ENCODE measurements around the gene FGF14.
"Not testable (repeated sequence)": the region's sequence is repeated elsewhere in the genome, so short reads cannot be mapped to it uniquely, and the experiment has no call there.

Gene FGF14

DNA sequence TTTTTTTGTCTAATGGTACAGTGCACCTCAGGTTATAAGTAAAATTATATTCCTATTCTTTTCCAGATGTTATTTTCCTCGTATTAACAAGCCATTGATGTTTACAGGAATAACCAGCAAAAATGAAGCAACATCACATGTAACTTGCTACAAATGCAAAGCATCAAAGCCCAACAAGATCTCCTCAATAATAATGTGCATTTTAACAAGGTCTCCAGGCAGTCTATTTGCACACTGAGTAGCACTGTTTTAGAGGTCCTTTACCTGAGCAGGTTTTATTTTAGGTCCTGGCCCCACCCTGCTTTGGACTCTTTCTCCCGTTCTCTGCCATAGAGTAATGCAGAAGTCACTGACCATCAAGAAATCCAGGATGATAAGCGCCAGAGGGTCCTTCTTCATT lies 298.4 kb downstream of the FGF14 start:
- Histone ChIP-seq H3K9ac (ENCODE audit: low read depth, low read length) (no peak overlapping the region), H3K4me1 (ENCODE audit: insufficient read depth, low read length) (no peaks in the 10 kb centered on the region), H3K9me3 (ENCODE audit: insufficient read depth, low read depth, low read length) (no peaks in the 10 kb centered on the region), H3K27me3 (ENCODE audit: insufficient read depth, low read length) (no peaks in the 10 kb centered on the region), H3K27ac (ENCODE audit: low read length) (no peak overlapping the region), H3K4me3 (ENCODE audit: low read length) (no peak overlapping the region), H3K36me3 (ENCODE audit: insufficient read depth, low read depth, low read length) (no peaks in the 10 kb centered on the region)

- Histone ChIP-seq H3K4me3 (ENCODE audit: low read length) (no peak overlapping the region), H3K9ac (ENCODE audit: low read depth, low read length) (no peak overlapping the region), H3K27me3 (ENCODE audit: insufficient read depth, low read length) (no peaks in the 10 kb centered on the region), H3K36me3 (ENCODE audit: insufficient read depth, low read depth, low read length) (no peaks in the 10 kb centered on the region), H3K4me1 (ENCODE audit: insufficient read depth, low read length) (no peaks in the 10 kb centered on the region), H3K9me3 (ENCODE audit: insufficient read depth, low read depth, low read length) (no peaks in the 10 kb centered on the region), H3K27ac (ENCODE audit: low read length) (no peak overlapping the region)
These were observed 301.6 kb downstream of the FGF14 start for GRCh38 chr13:102100234-102100633.

GRCh38 chr13:102097708-102098107 lies 304.1 kb downstream of the FGF14 start:
- no peaks in the 10 kb centered on the region for H3K27me3 ChIP-seq (ENCODE audit: insufficient read depth, low read length)
- H3K9ac ChIP-seq (ENCODE audit: low read depth, low read length) = no peak overlapping the region
- no peak overlapping the region for H3K4me3 ChIP-seq (ENCODE audit: low read length)
- no peaks in the 10 kb centered on the region for H3K4me1 ChIP-seq (ENCODE audit: insufficient read depth, low read length)
- H3K27ac ChIP-seq (ENCODE audit: low read length) = no peak overlapping the region
- no peaks in the 10 kb centered on the region for H3K9me3 ChIP-seq (ENCODE audit: insufficient read depth, low read depth, low read length)
- no peaks in the 10 kb centered on the region for H3K36me3 ChIP-seq (ENCODE audit: insufficient read depth, low read depth, low read length)

GRCh38 chr13:102093288-102093687 lies 308.6 kb downstream of the FGF14 start:
- H3K4me1 ChIP-seq (ENCODE audit: insufficient read depth, low read length); H3K27ac ChIP-seq (ENCODE audit: low read length); H3K4me3 ChIP-seq (ENCODE audit: low read length); H3K9me3 ChIP-seq (ENCODE audit: insufficient read depth, low read depth, low read length); H3K27me3 ChIP-seq (ENCODE audit: insufficient read depth, low read length); H3K9ac ChIP-seq (ENCODE audit: low read depth, low read length); H3K36me3 ChIP-seq (ENCODE audit: insufficient read depth, low read depth, low read length): not testable (repeated sequence)

GRCh38 chr13:102091231-102091630 lies 310.6 kb downstream of the FGF14 start:
- Histone ChIP-seq H3K9me3 (ENCODE audit: insufficient read depth, low read depth, low read length) (no peaks in the 10 kb centered on the region), H3K36me3 (ENCODE audit: insufficient read depth, low read depth, low read length) (no peaks in the 10 kb centered on the region), H3K27me3 (ENCODE audit: insufficient read depth, low read length) (no peaks in the 10 kb centered on the region), H3K4me3 (ENCODE audit: low read length) (no peak overlapping the region), H3K4me1 (ENCODE audit: insufficient read depth, low read length) (no peaks in the 10 kb centered on the region), H3K9ac (ENCODE audit: low read depth, low read length) (no peak overlapping the region), H3K27ac (ENCODE audit: low read length) (no peak overlapping the region)

DNA sequence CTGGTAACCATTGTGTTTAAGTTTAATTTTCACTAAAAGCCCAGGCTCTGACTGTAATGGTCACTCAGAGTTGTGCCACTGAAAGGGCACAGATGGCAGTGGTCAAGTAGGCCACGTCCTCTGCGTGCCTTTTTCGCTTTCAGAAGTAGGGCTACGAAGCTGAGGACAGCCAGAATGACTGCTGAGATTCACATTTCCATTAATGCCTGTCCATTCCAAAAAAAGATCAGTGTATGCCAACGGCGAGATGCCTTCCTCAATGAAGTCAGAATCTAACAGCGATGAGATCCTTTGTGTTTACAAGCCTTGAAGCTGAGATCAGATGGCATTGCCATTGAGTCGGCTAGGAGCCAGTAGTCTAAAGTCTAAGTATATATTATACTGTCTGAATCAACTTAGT lies 311.3 kb downstream of the FGF14 start:
- Histone ChIP-seq H3K4me3 (ENCODE audit: low read length) (no peak overlapping the region), H3K9me3 (ENCODE audit: insufficient read depth, low read depth, low read length) (no peaks in the 10 kb centered on the region), H3K4me1 (ENCODE audit: insufficient read depth, low read length) (no peaks in the 10 kb centered on the region), H3K36me3 (ENCODE audit: insufficient read depth, low read depth, low read length) (no peaks in the 10 kb centered on the region), H3K27me3 (ENCODE audit: insufficient read depth, low read length) (no peaks in the 10 kb centered on the region), H3K9ac (ENCODE audit: low read depth, low read length) (no peak overlapping the region), H3K27ac (ENCODE audit: low read length) (no peak overlapping the region)

DNA sequence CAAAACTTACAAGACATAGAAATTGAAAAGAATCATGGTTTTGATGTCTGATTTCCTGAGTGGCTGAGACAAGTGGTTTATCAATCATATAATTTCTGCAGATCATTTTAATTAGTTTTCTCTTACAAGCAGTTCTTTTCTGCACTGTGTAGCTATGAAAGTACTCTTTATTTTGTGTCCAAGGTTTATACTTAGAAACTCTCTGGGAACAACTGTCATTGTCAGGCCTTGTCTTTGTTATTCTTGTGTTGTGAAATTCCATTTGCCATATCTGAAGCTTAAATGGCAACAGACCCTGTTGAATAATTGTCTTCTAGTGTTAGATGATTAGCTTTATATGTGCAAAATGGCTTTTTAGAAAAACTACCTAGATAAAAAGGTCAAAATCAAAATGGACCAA lies 312.1 kb downstream of the FGF14 start:
- Histone ChIP-seq H3K9ac (ENCODE audit: low read depth, low read length) (no peak overlapping the region), H3K27ac (ENCODE audit: low read length) (no peak overlapping the region), H3K4me1 (ENCODE audit: insufficient read depth, low read length) (no peaks in the 10 kb centered on the region), H3K9me3 (ENCODE audit: insufficient read depth, low read depth, low read length) (no peaks in the 10 kb centered on the region), H3K36me3 (ENCODE audit: insufficient read depth, low read depth, low read length) (no peaks in the 10 kb centered on the region), H3K4me3 (ENCODE audit: low read length) (no peak overlapping the region), H3K27me3 (ENCODE audit: insufficient read depth, low read length) (no peaks in the 10 kb centered on the region)

- no peak overlapping the region for H3K9ac ChIP-seq (ENCODE audit: low read depth, low read length)
- H3K4me1 ChIP-seq (ENCODE audit: insufficient read depth, low read length) = no peaks in the 10 kb centered on the region
- H3K36me3 ChIP-seq (ENCODE audit: insufficient read depth, low read depth, low read length) = no peaks in the 10 kb centered on the region
- H3K4me3 ChIP-seq (ENCODE audit: low read length) = no peak overlapping the region
- H3K27me3 ChIP-seq (ENCODE audit: insufficient read depth, low read length) = no peaks in the 10 kb centered on the region
- H3K27ac ChIP-seq (ENCODE audit: low read length) = no peak overlapping the region
- no peaks in the 10 kb centered on the region for H3K9me3 ChIP-seq (ENCODE audit: insufficient read depth, low read depth, low read length)
These were observed 312.7 kb downstream of the FGF14 start for GRCh38 chr13:102089177-102089576.

DNA sequence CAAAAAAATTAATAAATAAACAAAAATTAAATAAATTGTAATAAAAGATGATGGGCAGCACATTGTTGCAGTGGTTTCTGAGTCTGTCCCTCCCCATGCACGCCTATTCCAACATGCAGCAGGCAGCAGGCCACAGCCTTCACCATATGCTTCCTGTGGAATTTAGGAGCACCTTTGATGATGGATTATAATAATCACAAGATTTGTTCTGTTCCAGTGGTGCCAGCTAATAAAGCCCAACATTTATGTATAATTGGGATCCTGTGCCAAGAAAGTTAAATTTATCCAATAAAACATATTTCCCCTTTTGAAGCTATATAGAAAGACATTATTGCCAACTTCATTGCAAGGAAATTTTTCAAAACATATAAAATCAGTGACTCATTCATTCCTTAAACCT lies 328.6 kb downstream of the FGF14 start:
- Histone ChIP-seq H3K9ac (ENCODE audit: low read depth, low read length) (no peak overlapping the region), H3K27me3 (ENCODE audit: insufficient read depth, low read length) (no peaks in the 10 kb centered on the region), H3K27ac (ENCODE audit: low read length) (no peak overlapping the region), H3K4me1 (ENCODE audit: insufficient read depth, low read length) (peaks cover 4% of the 10 kb centered on the region; the same call in 1 of the 2 replicates), H3K36me3 (ENCODE audit: insufficient read depth, low read depth, low read length) (no peaks in the 10 kb centered on the region), H3K4me3 (ENCODE audit: low read length) (no peak overlapping the region), H3K9me3 (ENCODE audit: insufficient read depth, low read depth, low read length) (no peaks in the 10 kb centered on the region)

GRCh38 chr13:102071711-102072110 lies 330.1 kb downstream of the FGF14 start:
- H3K27ac ChIP-seq (ENCODE audit: low read length) = no peak overlapping the region
- H3K4me3 ChIP-seq (ENCODE audit: low read length) = no peak overlapping the region
- no peaks in the 10 kb centered on the region for H3K9me3 ChIP-seq (ENCODE audit: insufficient read depth, low read depth, low read length)
- peaks cover 4% of the 10 kb centered on the region; the same call in 1 of the 2 replicates for H3K4me1 ChIP-seq (ENCODE audit: insufficient read depth, low read length)
- no peaks in the 10 kb centered on the region for H3K36me3 ChIP-seq (ENCODE audit: insufficient read depth, low read depth, low read length)
- H3K27me3 ChIP-seq (ENCODE audit: insufficient read depth, low read length) = no peaks in the 10 kb centered on the region
- no peak overlapping the region for H3K9ac ChIP-seq (ENCODE audit: low read depth, low read length)

- not testable (repeated sequence) for H3K9ac ChIP-seq (ENCODE audit: low read depth, low read length); H3K27ac ChIP-seq (ENCODE audit: low read length); H3K4me3 ChIP-seq (ENCODE audit: low read length); H3K27me3 ChIP-seq (ENCODE audit: insufficient read depth, low read length); H3K9me3 ChIP-seq (ENCODE audit: insufficient read depth, low read depth, low read length); H3K36me3 ChIP-seq (ENCODE audit: insufficient read depth, low read depth, low read length); H3K4me1 ChIP-seq (ENCODE audit: insufficient read depth, low read length)
These were observed 333.5 kb downstream of the FGF14 start for GRCh38 chr13:102068323-102068722.

- Histone ChIP-seq H3K27ac (ENCODE audit: low read length) (no peak overlapping the region), H3K4me3 (ENCODE audit: low read length) (no peak overlapping the region), H3K27me3 (ENCODE audit: insufficient read depth, low read length) (no peaks in the 10 kb centered on the region), H3K36me3 (ENCODE audit: insufficient read depth, low read depth, low read length) (no peaks in the 10 kb centered on the region), H3K9me3 (ENCODE audit: insufficient read depth, low read depth, low read length) (peaks cover 20% of the 10 kb centered on the region), H3K9ac (ENCODE audit: low read depth, low read length) (no peak overlapping the region), H3K4me1 (ENCODE audit: insufficient read depth, low read length) (no peaks in the 10 kb centered on the region)
These were observed 346.6 kb downstream of the FGF14 start for GRCh38 chr13:102055090-102055779.
